Trophoblast cell (in vitro differentiated cells and primary cell): ENCODE measurements around the gene IDS.
"Not testable (repeated sequence)": the region's sequence is repeated elsewhere in the genome, so short reads cannot be mapped to it uniquely, and the experiment has no call there.

Experiments used
- DNase-seq, 2 donors: peaks; one replicate each; pipeline ENCODE4 v3.0.0-alpha.2; 2016
- H2AFZ ChIP-seq: 2 replicates; pipeline ENCODE4 v1.6.1; 2013; ENCODE audit warnings: low read length, moderate library complexity, mild to moderate bottlenecking; ENCODE audit not compliant: insufficient read depth, poor library complexity
- H2AK5ac ChIP-seq: 2 replicates; pipeline ENCODE4 v1.6.1; 2013; ENCODE audit warnings: mild to moderate bottlenecking, low read length
- H2BK120ac ChIP-seq: 2 replicates; pipeline ENCODE4 v1.6.1; 2013; ENCODE audit warnings: low read length, mild to moderate bottlenecking, moderate library complexity; ENCODE audit not compliant: insufficient read depth, poor library complexity
- H2BK12ac ChIP-seq: 2 replicates; pipeline ENCODE4 v1.6.1; 2013; ENCODE audit warnings: mild to moderate bottlenecking, low read length, moderate library complexity
- H2BK5ac ChIP-seq: 2 replicates; pipeline ENCODE4 v1.6.1; 2013; ENCODE audit warnings: low read length, low read depth, moderate library complexity, mild to moderate bottlenecking; ENCODE audit not compliant: poor library complexity
- H3K14ac ChIP-seq: 2 replicates; pipeline ENCODE4 v1.6.1; 2013; ENCODE audit warnings: mild to moderate bottlenecking, low read length
- H3K18ac ChIP-seq: 2 replicates; pipeline ENCODE4 v1.6.1; 2013; ENCODE audit warnings: mild to moderate bottlenecking, low read length
- H3K23ac ChIP-seq: 2 replicates; pipeline ENCODE4 v1.6.1; 2013; ENCODE audit warnings: low read length
- H3K27ac ChIP-seq: 2 replicates; pipeline ENCODE4 v1.5.1; 2013; ENCODE audit warnings: low read depth, mild to moderate bottlenecking, inconsistent platforms, low read length, moderate library complexity
- H3K27me3 ChIP-seq: 2 replicates; pipeline ENCODE4 v1.6.1; 2013; ENCODE audit warnings: inconsistent platforms, mild to moderate bottlenecking, low read length, moderate library complexity; ENCODE audit not compliant: insufficient read depth
- H3K36me3 ChIP-seq, 2 experiments: 1 replicate in 1 of 2; 2 replicates in 1 of 2; pipeline ENCODE4 v1.6.1; 2013; ENCODE audit warnings: low read length in 2 of 2, mild to moderate bottlenecking in 2 of 2, moderate library complexity in 1 of 2; ENCODE audit not compliant: insufficient read depth in 2 of 2, control insufficient read depth in 1 of 2
- H3K4ac ChIP-seq: 2 replicates; pipeline ENCODE4 v1.6.1; 2013; ENCODE audit warnings: low read depth, mild to moderate bottlenecking, low read length, moderate library complexity
- H3K4me1 ChIP-seq, 2 experiments: 1 replicate in 1 of 2; 2 replicates in 1 of 2; pipeline ENCODE4 v1.6.1; 2013; ENCODE audit warnings: low read length in 2 of 2, mild to moderate bottlenecking in 2 of 2, moderate library complexity in 1 of 2; ENCODE audit not compliant: insufficient read depth in 2 of 2, control insufficient read depth in 1 of 2
- H3K4me2 ChIP-seq: 2 replicates; pipeline ENCODE4 v1.6.1; 2013; ENCODE audit warnings: inconsistent platforms, mild to moderate bottlenecking, low read length, moderate library complexity
- H3K4me3 ChIP-seq: 2 replicates; pipeline ENCODE4 v1.5.1; 2013; ENCODE audit warnings: mild to moderate bottlenecking, low read depth, low read length, inconsistent platforms
- H3K79me1 ChIP-seq: one replicate; pipeline ENCODE4 v1.6.1; 2013; ENCODE audit warnings: low read length
- H3K79me2 ChIP-seq: 2 replicates; pipeline ENCODE4 v1.6.1; 2013; ENCODE audit warnings: low read length, mild to moderate bottlenecking; ENCODE audit not compliant: control insufficient read depth, insufficient read depth, poor library complexity
- H3K9ac ChIP-seq: 2 replicates; pipeline ENCODE4 v1.6.1; 2013; ENCODE audit warnings: mild to moderate bottlenecking, low read length
- H3K9me3 ChIP-seq: 2 replicates; pipeline ENCODE4 v1.6.1; 2013; ENCODE audit warnings: low read depth, mild to moderate bottlenecking, control low read depth, inconsistent platforms, low read length; ENCODE audit not compliant: insufficient read depth
- H4K12ac ChIP-seq: 2 replicates; pipeline ENCODE4 v1.6.1; 2013; ENCODE audit warnings: low read depth, mild to moderate bottlenecking, low read length, moderate library complexity
- H4K8ac ChIP-seq: 2 replicates; pipeline ENCODE4 v1.6.1; 2013; ENCODE audit warnings: low read depth, mild to moderate bottlenecking, low read length, moderate library complexity
- H4K91ac ChIP-seq: one replicate; pipeline ENCODE4 v1.6.1; 2013; ENCODE audit warnings: low read depth, mild to moderate bottlenecking, low read length, moderate library complexity
- WGBS: extraction: QIAGEN DNeasy Blood & Tissue Kit; methylation state at CpG from one replicate; pipeline ENCODE4 v1.1.7; 2013; ENCODE audit warnings: missing lambda C conversion rate; ENCODE audit not compliant: insufficient read length, insufficient coverage; ENCODE audit errors: extremely low coverage; 5-methylcytosine and 5-hydroxymethylcytosine counted together

The IDS gene

GRCh38 chrX:149537474-149537873 lies 32.4 kb upstream of the IDS start:
- not testable (repeated sequence) for H2BK5ac ChIP-seq, H4K91ac ChIP-seq, H4K12ac ChIP-seq, H2BK120ac ChIP-seq, H2AK5ac ChIP-seq, DNase-seq, H3K79me1 ChIP-seq, H3K4me2 ChIP-seq, H3K14ac ChIP-seq, H3K9ac ChIP-seq, H3K36me3 ChIP-seq, H3K4ac ChIP-seq, H3K9me3 ChIP-seq, H2AFZ ChIP-seq, H4K8ac ChIP-seq, H2BK12ac ChIP-seq, H3K23ac ChIP-seq, H3K79me2 ChIP-seq, H3K4me3 ChIP-seq, H3K18ac ChIP-seq, H3K27me3 ChIP-seq, H3K4me1 ChIP-seq, H3K27ac ChIP-seq
- no CpG with 5 or more reads among the region's 11 CpGs for WGBS

GRCh38 chrX:149534926-149535602 lies 30.0 kb upstream of the IDS start:
- not testable (repeated sequence) for H2AFZ ChIP-seq, H2BK12ac ChIP-seq, H4K12ac ChIP-seq, H3K18ac ChIP-seq, H3K9ac ChIP-seq, H3K36me3 ChIP-seq, H3K79me2 ChIP-seq, H3K4ac ChIP-seq, H3K14ac ChIP-seq, H2AK5ac ChIP-seq, H3K4me1 ChIP-seq, H3K27ac ChIP-seq, H2BK120ac ChIP-seq, H3K4me2 ChIP-seq, H3K79me1 ChIP-seq, H3K27me3 ChIP-seq, H2BK5ac ChIP-seq, H3K4me3 ChIP-seq, H4K91ac ChIP-seq, H3K23ac ChIP-seq, H4K8ac ChIP-seq, DNase-seq, H3K9me3 ChIP-seq
- 100% methylated on average over 1 of the region's 3 CpGs for WGBS

GRCh38 chrX:149533999-149534398 lies 28.9 kb upstream of the IDS start:
- H3K4me1 ChIP-seq, H4K12ac ChIP-seq, H2AK5ac ChIP-seq, H2BK5ac ChIP-seq, H3K36me3 ChIP-seq, H3K23ac ChIP-seq, H3K79me2 ChIP-seq, DNase-seq, H3K9ac ChIP-seq, H3K4me3 ChIP-seq, H3K27ac ChIP-seq, H2AFZ ChIP-seq, H3K14ac ChIP-seq, H3K4me2 ChIP-seq, H4K8ac ChIP-seq, H3K27me3 ChIP-seq, H2BK120ac ChIP-seq, H3K79me1 ChIP-seq, H4K91ac ChIP-seq, H2BK12ac ChIP-seq, H3K4ac ChIP-seq, H3K18ac ChIP-seq, H3K9me3 ChIP-seq: not testable (repeated sequence)
- no CpG with 5 or more reads among the region's 11 CpGs for WGBS

- not testable (repeated sequence) for H3K9me3 ChIP-seq, H4K8ac ChIP-seq, H3K27me3 ChIP-seq, H2BK12ac ChIP-seq, H3K36me3 ChIP-seq, DNase-seq, H2AK5ac ChIP-seq, H3K4ac ChIP-seq, H3K9ac ChIP-seq, H3K18ac ChIP-seq, H4K91ac ChIP-seq, H2AFZ ChIP-seq, H4K12ac ChIP-seq, H3K4me3 ChIP-seq, H3K79me2 ChIP-seq, H3K14ac ChIP-seq, H3K79me1 ChIP-seq, H2BK5ac ChIP-seq, H2BK120ac ChIP-seq, H3K4me1 ChIP-seq, H3K23ac ChIP-seq, H3K27ac ChIP-seq, H3K4me2 ChIP-seq
- WGBS, result no CpG with 5 or more reads among the region's 3 CpGs
Observed at GRCh38 chrX:149532868-149533267, 27.8 kb upstream of the IDS start.
